ENCODE results near the gene FANCI.

The FANCI gene

DNA sequence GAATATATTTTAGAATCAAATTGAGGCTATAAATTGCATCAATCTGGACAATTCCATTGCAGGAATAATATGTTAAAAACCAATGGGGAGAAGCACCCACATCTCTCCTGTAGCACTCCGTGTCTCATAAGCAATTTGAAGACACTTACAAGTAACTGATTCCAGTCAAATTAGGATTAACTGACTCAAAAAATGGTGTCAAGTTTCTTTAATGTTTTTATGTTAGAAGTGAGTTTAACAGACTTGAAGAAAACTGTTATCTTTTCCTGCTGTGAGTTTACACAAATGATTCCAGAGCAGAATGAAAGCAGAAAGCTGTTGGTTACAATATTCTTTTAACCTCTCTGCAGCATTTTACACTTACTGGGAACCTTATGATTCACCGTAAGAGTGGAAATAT is 45.6 kb upstream of the FANCI start:
- H3K4me3 ChIP-seq (ENCODE audit: low read depth, low read length) = no peak overlapping the region
- TF ChIP-seq, protein P1, sequence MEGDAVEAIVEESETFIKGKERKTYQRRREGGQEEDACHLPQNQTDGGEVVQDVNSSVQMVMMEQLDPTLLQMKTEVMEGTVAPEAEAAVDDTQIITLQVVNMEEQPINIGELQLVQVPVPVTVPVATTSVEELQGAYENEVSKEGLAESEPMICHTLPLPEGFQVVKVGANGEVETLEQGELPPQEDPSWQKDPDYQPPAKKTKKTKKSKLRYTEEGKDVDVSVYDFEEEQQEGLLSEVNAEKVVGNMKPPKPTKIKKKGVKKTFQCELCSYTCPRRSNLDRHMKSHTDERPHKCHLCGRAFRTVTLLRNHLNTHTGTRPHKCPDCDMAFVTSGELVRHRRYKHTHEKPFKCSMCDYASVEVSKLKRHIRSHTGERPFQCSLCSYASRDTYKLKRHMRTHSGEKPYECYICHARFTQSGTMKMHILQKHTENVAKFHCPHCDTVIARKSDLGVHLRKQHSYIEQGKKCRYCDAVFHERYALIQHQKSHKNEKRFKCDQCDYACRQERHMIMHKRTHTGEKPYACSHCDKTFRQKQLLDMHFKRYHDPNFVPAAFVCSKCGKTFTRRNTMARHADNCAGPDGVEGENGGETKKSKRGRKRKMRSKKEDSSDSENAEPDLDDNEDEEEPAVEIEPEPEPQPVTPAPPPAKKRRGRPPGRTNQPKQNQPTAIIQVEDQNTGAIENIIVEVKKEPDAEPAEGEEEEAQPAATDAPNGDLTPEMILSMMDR (IDR thresholded peaks at IDR 0.05; ENCODE audit: borderline replicate concordance, insufficient read depth, low read depth, low read length) = no peak

DNA sequence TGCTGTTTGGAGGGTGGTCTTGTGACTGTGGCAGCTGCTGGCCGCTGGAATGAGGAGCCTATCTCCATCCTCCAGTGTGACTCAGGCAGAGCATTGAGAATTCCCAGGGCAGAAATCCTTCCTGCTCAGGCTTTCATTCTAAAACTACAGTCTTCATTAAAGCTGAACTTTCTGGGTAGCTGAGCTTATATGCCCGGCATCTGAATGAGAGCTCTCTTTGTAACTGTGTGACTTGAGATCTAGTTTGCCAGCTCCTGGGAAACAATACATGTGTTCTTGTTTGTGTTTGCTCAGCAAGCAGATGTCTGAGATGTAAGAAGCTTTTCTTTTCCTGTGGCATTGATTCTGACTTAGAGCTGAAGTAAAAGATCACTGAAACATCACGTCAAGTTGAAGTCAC is 44.8 kb upstream of the FANCI start:
- TF ChIP-seq, protein P1 (IDR thresholded peaks at IDR 0.05; ENCODE audit: borderline replicate concordance, insufficient read depth, low read depth, low read length) = no peak
- no peak overlapping the region for H3K4me3 ChIP-seq (ENCODE audit: low read depth, low read length)

DNA sequence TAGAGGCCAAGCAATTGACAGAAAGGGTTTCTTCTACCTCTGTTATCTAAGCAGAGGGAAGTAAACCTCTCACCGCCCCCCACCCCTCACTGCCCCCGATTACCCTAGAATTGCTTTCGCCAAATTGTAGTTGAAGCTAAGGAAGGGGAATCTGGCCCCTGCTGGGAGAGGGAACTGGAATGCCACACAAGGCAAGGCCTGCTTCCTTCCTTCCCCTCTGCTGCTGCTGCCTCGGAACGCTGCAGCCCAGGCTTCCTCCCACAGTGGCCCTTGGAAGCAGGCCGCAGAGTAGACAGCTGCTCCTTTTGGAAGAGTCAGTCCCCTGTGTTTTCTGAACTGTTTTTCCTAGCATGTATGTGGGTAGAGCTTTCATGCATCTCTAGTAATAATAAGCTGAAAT is 44.0 kb upstream of the FANCI start:
- no peak overlapping the region for H3K4me3 ChIP-seq (ENCODE audit: low read depth, low read length)
- TF ChIP-seq, protein P1 (IDR thresholded peaks at IDR 0.05; ENCODE audit: borderline replicate concordance, insufficient read depth, low read depth, low read length) = no peak

DNA sequence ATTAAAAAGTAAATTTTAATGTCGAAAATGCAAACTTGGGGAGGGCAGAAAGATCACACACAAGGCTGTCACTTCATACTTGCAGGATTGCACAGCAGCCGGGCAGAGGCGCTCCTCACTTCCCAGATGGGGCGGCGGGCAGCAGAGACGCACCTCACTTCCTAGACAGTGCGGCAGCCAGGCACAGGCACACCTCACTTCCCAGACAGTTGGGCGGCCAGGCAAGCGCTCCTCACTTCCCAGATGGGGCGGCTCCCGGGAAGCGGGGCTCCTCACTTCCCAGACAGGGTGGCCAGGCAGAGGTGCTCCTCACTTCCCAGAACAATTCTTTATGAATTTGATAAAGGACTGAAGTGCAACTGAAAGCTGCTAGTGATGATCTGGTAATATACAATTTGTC is 43.6 kb upstream of the FANCI start:
- TF ChIP-seq, protein P1 (IDR thresholded peaks at IDR 0.05; ENCODE audit: borderline replicate concordance, insufficient read depth, low read depth, low read length) = no peak
- no peak overlapping the region for H3K4me3 ChIP-seq (ENCODE audit: low read depth, low read length)

DNA sequence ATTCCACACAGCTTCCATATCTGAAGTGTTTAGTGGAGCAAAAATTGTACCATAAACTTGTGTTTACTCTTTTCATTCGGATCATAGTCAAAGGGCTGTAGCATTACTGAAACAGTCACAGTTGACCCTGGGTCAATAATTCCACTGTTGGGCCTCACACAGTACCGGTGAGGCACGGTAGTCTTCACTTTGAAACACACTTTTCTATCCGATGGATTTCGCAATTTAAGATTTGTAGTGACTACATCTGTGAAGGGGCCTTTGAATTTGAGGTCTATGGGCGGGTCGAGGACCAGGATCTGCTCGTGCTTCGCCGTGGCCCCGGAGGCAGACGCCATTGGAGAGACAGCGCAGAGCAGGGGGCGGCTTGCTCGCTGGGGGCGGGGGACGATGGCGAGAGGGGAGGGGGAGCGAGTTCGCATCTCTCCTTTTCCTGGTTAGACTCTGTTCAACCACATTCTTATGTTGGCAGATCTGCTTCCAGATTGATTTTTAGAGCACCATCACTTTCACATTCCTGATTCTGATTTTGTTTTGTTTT is 42.2 kb upstream of the FANCI start:
- no peak overlapping the region for H3K4me3 ChIP-seq (ENCODE audit: low read depth, low read length)
- TF ChIP-seq, protein P1 (IDR thresholded peaks at IDR 0.05; ENCODE audit: borderline replicate concordance, insufficient read depth, low read depth, low read length) = no peak

DNA sequence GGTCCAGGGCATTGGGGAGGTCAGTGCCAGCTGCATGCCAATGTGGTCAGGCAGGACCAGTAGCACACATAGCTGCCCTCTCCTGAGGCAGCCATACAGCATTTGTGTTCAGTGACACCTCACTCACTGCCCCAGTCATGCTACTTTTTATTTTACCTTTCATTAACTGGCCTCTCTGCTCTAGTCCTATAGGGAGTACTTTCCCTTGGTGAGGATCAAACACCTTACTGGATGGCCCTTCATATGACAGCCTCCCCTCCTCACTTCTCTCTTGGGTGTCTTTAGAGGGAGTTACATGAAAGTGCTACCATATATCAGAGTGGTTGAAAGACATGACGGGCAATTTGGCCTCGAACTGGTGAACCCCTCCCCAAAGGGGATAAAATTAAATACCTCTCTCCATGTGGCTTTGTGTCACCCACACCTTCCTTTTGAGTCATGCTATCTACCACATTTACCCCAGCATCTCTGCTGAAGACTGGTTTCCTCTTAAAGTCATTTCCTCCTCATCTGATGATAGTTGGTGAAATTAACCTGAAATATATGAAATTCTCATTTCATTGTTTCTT is 40.0 kb upstream of the FANCI start:
- no peak overlapping the region for H3K4me3 ChIP-seq (ENCODE audit: low read depth, low read length)
- TF ChIP-seq, protein P1 (IDR thresholded peaks at IDR 0.05; ENCODE audit: borderline replicate concordance, insufficient read depth, low read depth, low read length) = no peak

DNA sequence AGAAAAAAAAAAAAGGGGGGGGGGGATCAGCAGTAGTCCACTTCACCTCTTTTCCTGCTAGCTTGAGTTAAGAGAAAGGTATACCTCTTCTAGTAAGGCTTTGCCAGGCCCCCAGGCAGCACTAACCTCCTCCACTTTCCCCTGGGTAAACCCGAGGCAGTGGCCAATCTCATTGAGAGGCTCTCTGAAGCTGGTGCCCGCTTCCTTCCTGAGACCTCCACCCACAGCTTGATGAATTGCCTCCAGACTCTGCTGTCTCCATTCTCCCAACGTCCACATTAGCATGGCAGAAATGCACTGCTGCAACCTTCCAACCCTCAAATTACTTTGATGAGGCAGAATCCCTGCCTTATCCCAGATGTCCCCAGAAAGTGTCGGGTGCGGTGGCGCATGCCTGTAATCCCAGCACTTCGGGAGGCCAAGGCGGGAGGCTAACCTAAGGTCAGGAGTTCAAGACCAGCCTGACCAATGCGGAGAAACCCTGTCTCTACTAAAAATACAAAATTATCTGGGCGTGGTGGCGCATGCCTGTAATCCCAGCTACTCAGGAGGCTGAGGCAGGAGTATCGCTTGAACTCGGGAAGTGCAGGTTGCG is 37.7 kb upstream of the FANCI start:
- H3K4me3 ChIP-seq (ENCODE audit: low read depth, low read length) = no peak overlapping the region
- TF ChIP-seq, protein P1 (IDR thresholded peaks at IDR 0.05; ENCODE audit: borderline replicate concordance, insufficient read depth, low read depth, low read length) = no peak

Measured in GM12875 (cell line).